Lower leg skin (tissue), 3 donors: ENCODE data around the gene IRS1.

Source experiments
- CTCF ChIP-seq, 3 donors: fragments of 450-650 bp; IDR thresholded peaks; one replicate each; pipeline ENCODE4 v1.5.1; 2016; ENCODE audit warnings: antibody characterized with exemption in 3 of 3, mild to moderate bottlenecking in 3 of 3, moderate library complexity in 2 of 3
- POLR2A ChIP-seq, 2 donors: fragments of 450-650 bp; IDR thresholded peaks; one replicate each; pipeline ENCODE4 v1.6.1; 2016 to 2017; ENCODE audit warnings: antibody characterized with exemption in 2 of 2, mild to moderate bottlenecking in 1 of 2, moderate library complexity in 1 of 2

- no peak for TF ChIP-seq CTCF (IDR thresholded peaks at IDR 0.05)
- TF ChIP-seq POLR2A (IDR thresholded peaks at IDR 0.05) = no peak
These were observed 8.0 kb downstream of the IRS1 start for GRCh38 chr2:226791487-226792081.
